ENCODE results near the gene SLC27A3. TPM values are rescaled to one million over a fixed set of nuclear protein-coding genes. Genes with fewer than 3 reads are reported as not detected.

Gene SLC27A3
- total and polyA plus RNA-seq, 9 of the 15 experiments (the other 6 are each of a cell fraction or from before 2014, with no cell fraction given): 0.57 to 5.2 (median 2.8) TPM

DNA sequence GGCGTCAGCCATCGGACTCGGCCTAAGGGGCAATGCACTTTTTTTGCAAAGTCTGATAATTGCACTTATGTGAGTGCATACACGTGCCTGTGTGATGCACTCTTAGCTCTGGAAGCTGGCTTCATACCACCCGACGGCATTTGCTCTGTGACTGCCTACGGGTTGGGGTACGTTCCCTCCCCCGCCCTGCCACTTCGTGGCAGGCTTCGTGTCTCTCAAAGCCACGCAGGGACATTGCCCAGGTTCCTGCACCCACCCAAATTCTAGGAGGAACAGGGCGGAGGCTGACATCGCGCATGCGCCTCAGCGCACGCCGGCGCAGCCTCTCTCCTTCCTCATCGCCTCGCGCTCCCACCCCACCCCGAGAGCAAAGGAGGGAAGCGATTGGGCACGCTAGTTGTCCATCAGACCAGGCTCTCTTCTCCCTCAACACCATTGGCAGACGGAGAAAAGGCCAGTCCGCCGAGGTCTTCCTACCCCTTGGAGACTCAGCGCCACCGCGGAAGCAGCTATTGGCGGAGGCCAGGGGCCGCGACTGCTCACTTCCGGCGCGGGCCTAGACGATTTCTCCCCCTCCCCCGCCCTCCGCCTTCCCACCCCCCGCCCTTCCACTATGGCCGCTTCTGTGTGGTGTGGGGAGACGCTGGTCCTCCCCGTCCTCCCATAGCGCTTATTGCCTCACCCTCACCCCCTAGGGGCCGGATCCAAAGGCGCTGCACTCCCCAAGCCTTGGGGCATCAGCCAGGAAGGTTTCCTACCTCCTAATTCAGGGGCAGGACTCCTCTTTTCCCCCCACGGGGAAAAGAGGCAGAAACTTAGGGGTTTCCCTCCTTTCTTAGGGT lies 47.5 kb upstream of the SLC27A3 start, which contains the start of gene INTS3 (continued):
- TF ChIP-seq ATF4 (CRISPR knock-in tag; IDR thresholded peaks at IDR 0.05) (no peak), ZNF830 (CRISPR knock-in tag; IDR thresholded peaks at IDR 0.05) (no peak), COPS2 (conservative IDR thresholded peaks at IDR 0.05) (no peak), ZFP30 (CRISPR knock-in tag; IDR thresholded peaks at IDR 0.05; ENCODE audit: borderline replicate concordance) (no peak), BACH1 (tag; IDR thresholded peaks at IDR 0.05) (no peak), KDM5B (IDR thresholded peaks at IDR 0.05; ENCODE audit: insufficient replicate concordance, low read depth, low read length) (peak; percentile 55), ZNF324 (CRISPR knock-in tag; IDR thresholded peaks at IDR 0.05) (no peak), MECOM (CRISPR knock-in tag; IDR thresholded peaks at IDR 0.05) (peak; percentile 61; the same call in 1 of the 2 replicates), SMAD2 (IDR thresholded peaks at IDR 0.05; ENCODE audit: low read depth, low read length) (no peak), NCOA6 (IDR thresholded peaks at IDR 0.05) (no peak), EHMT2 (IDR thresholded peaks at IDR 0.05) (no peak), PRPF4 (IDR thresholded peaks at IDR 0.05; ENCODE audit: insufficient read depth, low read depth, low read length, poor library complexity, severe bottlenecking) (no peak), ELF2 (CRISPR knock-in tag; IDR thresholded peaks at IDR 0.05) (0 out of 2 replicates have a peak, but pooled peaks have one; percentile 37), TRIM28 (IDR thresholded peaks at IDR 0.05) (no peak)
- TF ChIP-seq, protein P1, sequence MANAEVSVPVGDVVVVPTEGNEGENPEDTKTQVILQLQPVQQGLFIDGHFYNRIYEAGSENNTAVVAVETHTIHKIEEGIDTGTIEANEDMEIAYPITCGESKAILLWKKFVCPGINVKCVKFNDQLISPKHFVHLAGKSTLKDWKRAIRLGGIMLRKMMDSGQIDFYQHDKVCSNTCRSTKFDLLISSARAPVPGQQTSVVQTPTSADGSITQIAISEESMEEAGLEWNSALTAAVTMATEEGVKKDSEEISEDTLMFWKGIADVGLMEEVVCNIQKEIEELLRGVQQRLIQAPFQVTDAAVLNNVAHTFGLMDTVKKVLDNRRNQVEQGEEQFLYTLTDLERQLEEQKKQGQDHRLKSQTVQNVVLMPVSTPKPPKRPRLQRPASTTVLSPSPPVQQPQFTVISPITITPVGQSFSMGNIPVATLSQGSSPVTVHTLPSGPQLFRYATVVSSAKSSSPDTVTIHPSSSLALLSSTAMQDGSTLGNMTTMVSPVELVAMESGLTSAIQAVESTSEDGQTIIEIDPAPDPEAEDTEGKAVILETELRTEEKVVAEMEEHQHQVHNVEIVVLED (CRISPR knock-in tag; IDR thresholded peaks at IDR 0.05): no peak
- TF ChIP-seq, protein P2, sequence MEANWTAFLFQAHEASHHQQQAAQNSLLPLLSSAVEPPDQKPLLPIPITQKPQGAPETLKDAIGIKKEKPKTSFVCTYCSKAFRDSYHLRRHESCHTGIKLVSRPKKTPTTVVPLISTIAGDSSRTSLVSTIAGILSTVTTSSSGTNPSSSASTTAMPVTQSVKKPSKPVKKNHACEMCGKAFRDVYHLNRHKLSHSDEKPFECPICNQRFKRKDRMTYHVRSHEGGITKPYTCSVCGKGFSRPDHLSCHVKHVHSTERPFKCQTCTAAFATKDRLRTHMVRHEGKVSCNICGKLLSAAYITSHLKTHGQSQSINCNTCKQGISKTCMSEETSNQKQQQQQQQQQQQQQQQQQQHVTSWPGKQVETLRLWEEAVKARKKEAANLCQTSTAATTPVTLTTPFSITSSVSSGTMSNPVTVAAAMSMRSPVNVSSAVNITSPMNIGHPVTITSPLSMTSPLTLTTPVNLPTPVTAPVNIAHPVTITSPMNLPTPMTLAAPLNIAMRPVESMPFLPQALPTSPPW (CRISPR knock-in tag; IDR thresholded peaks at IDR 0.05): peak; percentile 99

Data from K562 (cell line).